Pancreas (tissue), 10 donors: Measurements from ENCODE around the gene RNF227. TPM values are rescaled to one million over a fixed set of nuclear protein-coding genes. Genes with fewer than 3 reads are reported as not detected.

Experiments
- ATAC-seq, 4 donors: fragments of 200-7000 bp; cut with Tn5 transposase; one replicate each; pipeline versions ENCODE4 v1.8.0 to v1.9.1; 2020; ENCODE audit warnings: mild to moderate bottlenecking in 4 of 4, moderate library complexity in 4 of 4
- DNase-seq, 6 donors: peaks; one replicate each; pipeline ENCODE4 v3.0.0-alpha.2; 2020
- FAIRE-seq: peaks from 2 replicates; lab custom pipeline; 2012; peaks lifted over from hg19 to GRCh38; lab: Jason Lieb, UNC
- H3K27ac ChIP-seq, 4 donors: fragments of 200-600 bp; sonication (generic); 1 replicate in 3 of 4; 2 replicates in 1 of 4; pipeline versions ENCODE4 v1.5.0 to v1.8.0; 2020
- H3K27me3 ChIP-seq, 4 donors: fragments of 200-600 bp; one replicate each; pipeline ENCODE4 v1.8.0; 2021
- H3K36me3 ChIP-seq, 3 donors: fragments of 200-600 bp; sonication (generic) in 1 of 3; one replicate each; pipeline versions ENCODE4 v1.5.0 to v1.8.0; 2020 to 2021
- H3K4me1 ChIP-seq, 3 donors: fragments of 200-600 bp; one replicate each; pipeline ENCODE4 v1.8.0; 2021
- H3K4me3 ChIP-seq, 4 donors: fragments of 200-600 bp; sonication (generic) in 2 of 4; one replicate each; pipeline versions ENCODE4 v1.5.0 to v1.8.0; 2020 to 2021
- H3K9me3 ChIP-seq, 4 donors: fragments of 200-600 bp; one replicate each; pipeline ENCODE4 v1.8.0; 2021
- CTCF ChIP-seq, 4 donors: fragments of 200-600 bp; sonication (generic) in 3 of 4; IDR thresholded peaks; one replicate each; pipeline versions ENCODE4 v1.5.0 to v1.8.0; 2021; ENCODE audit warnings: antibody characterized with exemption in 4 of 4
- WGBS, 2 donors: extraction: QIAGEN DNeasy Blood & Tissue Kit; methylation state at CpG; one replicate each; pipeline ENCODE4 v1.1.7; 2013; 5-methylcytosine and 5-hydroxymethylcytosine counted together
- intact Hi-C, 3 donors: fragments of 100-400 bp; cut with DNase I; formaldehyde crosslinking; loops; one replicate each; pipeline versions ENCODE4 v1.11.1 to v1.14.2; 2022
- polyA plus RNA-seq, 2 donors: library from polyadenylated mRNA; stranded (reverse); fragments of 200-250 nt; gene quantifications; one replicate each; pipeline ENCODE4 v1.2.3, GENCODE V29; 2013
- total RNA-seq, 6 donors: library from RNA; stranded (reverse); fragmentation: NEBNext Ultra II Directional in 4 of 6; extraction: Animal tissue kit (Norgen Biotek cat#: 25700) in 4 of 6; gene quantifications; one replicate each; pipeline versions ENCODE4 v1.2.1 to v1.2.4, GENCODE V29; 2021 to 2023
- donor health status: healthy with polysubstance abuse.
- donor health status: DM: no; HTN: no; CAD: no; lungs with moderate emphysema.
- donor health status: DM: no; HTN: no; CAD: no.
- donor health status: control.
- donor health status: control.
- donor health status: Bipolar disorder and iron deficiency.
- donor health status: DM: yes; HTN: yes; CAD: no.
- donor health status: DM: no; HTN: no; CAD: no.
- donor health status: DM: no; HTN: no; CAD: no.
- donor health status: DM: yes; HTN: yes; CAD: no.

Gene RNF227
- total and polyA plus RNA-seq, 8 donors = 1.2 to 3.0 (median 2.0) TPM

GRCh38 chr17:7911116-7911515, 5.0 kb downstream of the RNF227 start:
- ATAC-seq (no peak), DNase-seq (no peak), FAIRE-seq (no peak)
- Histone ChIP-seq H3K4me3 (no peak overlapping the region), H3K36me3 (peaks cover 0 to 48% (median 12%) of the 10 kb centered on the region in 3 donors), H3K27me3 (no peaks in the 10 kb centered on the region), H3K4me1 (peaks cover 0 to 11% (median 6%) of the 10 kb centered on the region in 3 donors), H3K9me3 (no peaks in the 10 kb centered on the region), H3K27ac (no peak overlapping the region)
- intact Hi-C loops = loop anchor here in 2 of 3 donors (5.0 kb wide), 2 partner anchors 76 to 81 kb away; no protein-coding TSS in a partner anchor
- no peak for TF ChIP-seq CTCF (IDR thresholded peaks at IDR 0.05)
- 79 to 84% methylated on average over 9 of the region's 9 CpGs for WGBS, 2 donors

DNA sequence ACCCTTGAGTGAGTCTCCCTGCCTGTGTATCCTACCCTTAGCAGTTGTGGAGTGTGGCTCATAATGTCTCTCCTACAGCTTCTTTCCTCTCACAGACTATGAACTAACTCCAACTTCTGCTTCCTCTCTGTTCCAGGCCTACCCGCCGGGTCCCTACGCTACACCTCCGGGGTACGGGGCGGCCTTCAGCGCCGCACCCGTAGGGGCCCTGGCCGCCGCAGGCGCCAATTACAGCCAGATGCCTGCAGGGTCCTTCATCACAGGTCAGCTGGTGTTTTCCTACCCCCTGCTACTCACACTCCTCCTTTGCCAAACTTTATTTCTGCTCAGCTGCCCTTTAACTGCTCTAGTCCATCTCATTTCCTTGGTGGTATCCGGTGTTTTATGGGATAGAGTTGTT, 5.4 kb downstream of the RNF227 start:
- intact Hi-C loops = loop anchor here in 2 of 3 donors (5.0 kb wide), 2 partner anchors 77 to 82 kb away; no protein-coding TSS in a partner anchor
- Histone ChIP-seq H3K36me3 (peaks cover 0 to 50% (median 12%) of the 10 kb centered on the region in 3 donors), H3K27me3 (no peaks in the 10 kb centered on the region), H3K4me1 (peaks cover 0 to 10% (median 6%) of the 10 kb centered on the region in 3 donors), H3K9me3 (no peaks in the 10 kb centered on the region), H3K4me3 (no peak overlapping the region), H3K27ac (no peak overlapping the region)
- no peak for DNase-seq
- no peak for FAIRE-seq
- ATAC-seq = no peak
- TF ChIP-seq CTCF (IDR thresholded peaks at IDR 0.05) = no peak
- 91 to 97% methylated on average over 13 of the region's 13 CpGs for WGBS, 2 donors

GRCh38 chr17:7910281-7910680, 5.8 kb downstream of the RNF227 start:
- no peak overlapping the region for H3K27ac ChIP-seq
- WGBS, 2 donors = 94 to 96% methylated on average over 15 of the region's 15 CpGs
- peaks cover 0 to 9% (median 6%) of the 10 kb centered on the region in 3 donors for H3K4me1 ChIP-seq
- intact Hi-C loops = loop anchor here in 2 of 3 donors (5.0 kb wide), 2 partner anchors 77 to 82 kb away; no protein-coding TSS in a partner anchor
- TF ChIP-seq CTCF (IDR thresholded peaks at IDR 0.05) = no peak
- no peaks in the 10 kb centered on the region for H3K27me3 ChIP-seq
- DNase-seq = no peak
- ATAC-seq = no peak
- no peaks in the 10 kb centered on the region for H3K9me3 ChIP-seq
- no peak overlapping the region for H3K4me3 ChIP-seq
- H3K36me3 ChIP-seq = peaks cover 0 to 50% (median 12%) of the 10 kb centered on the region in 3 donors
- no peak for FAIRE-seq

DNA sequence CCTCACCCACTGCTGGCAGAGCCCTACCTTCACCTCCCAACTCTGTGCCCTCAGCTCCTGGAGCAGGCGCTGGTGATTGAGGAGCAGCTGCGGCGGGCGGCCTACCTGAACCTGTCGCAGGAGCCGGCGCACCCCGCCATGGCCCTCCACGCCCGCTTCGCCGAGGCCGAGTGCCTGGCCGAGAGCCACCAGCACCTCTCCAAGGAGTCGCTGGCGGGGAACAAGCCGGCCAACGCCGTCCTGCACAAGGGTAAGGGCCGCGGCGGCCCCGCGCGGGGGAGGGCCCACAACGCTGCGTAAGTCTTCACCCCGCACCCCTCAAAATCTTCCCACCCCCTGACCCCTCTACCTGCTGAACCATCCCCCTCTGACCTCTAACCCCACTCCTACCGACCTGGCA, 7.0 kb downstream of the RNF227 start:
- no peaks in the 10 kb centered on the region for H3K27me3 ChIP-seq
- peaks cover 0 to 62% (median 18%) of the 10 kb centered on the region in 3 donors for H3K36me3 ChIP-seq
- intact Hi-C loops = no loop called here
- 94 to 97% methylated on average over 27 to 29 of the region's 29 CpGs for WGBS, 2 donors
- H3K27ac ChIP-seq = no peak overlapping the region
- H3K4me3 ChIP-seq = no peak overlapping the region
- DNase-seq (peak in 1 of 6 donors; percentile 69), FAIRE-seq (no peak), ATAC-seq (no peak)
- TF ChIP-seq CTCF (IDR thresholded peaks at IDR 0.05) = no peak
- H3K4me1 ChIP-seq = no peaks in the 10 kb centered on the region
- no peaks in the 10 kb centered on the region for H3K9me3 ChIP-seq
